HG03108 (cell line): Measurements from ENCODE around the gene DIS3L.
"Not testable (repeated sequence)": the region's sequence is repeated elsewhere in the genome, so short reads cannot be mapped to it uniquely, and the experiment has no call there.

Experiments used
- ATAC-seq: cut with Tn5 transposase; IDR thresholded peaks from one replicate; pipeline ENCODE4 v1.9.1; 2021; ENCODE audit warnings: moderate library complexity; ENCODE audit not compliant: unreplicated experiment

Gene DIS3L

DNA sequence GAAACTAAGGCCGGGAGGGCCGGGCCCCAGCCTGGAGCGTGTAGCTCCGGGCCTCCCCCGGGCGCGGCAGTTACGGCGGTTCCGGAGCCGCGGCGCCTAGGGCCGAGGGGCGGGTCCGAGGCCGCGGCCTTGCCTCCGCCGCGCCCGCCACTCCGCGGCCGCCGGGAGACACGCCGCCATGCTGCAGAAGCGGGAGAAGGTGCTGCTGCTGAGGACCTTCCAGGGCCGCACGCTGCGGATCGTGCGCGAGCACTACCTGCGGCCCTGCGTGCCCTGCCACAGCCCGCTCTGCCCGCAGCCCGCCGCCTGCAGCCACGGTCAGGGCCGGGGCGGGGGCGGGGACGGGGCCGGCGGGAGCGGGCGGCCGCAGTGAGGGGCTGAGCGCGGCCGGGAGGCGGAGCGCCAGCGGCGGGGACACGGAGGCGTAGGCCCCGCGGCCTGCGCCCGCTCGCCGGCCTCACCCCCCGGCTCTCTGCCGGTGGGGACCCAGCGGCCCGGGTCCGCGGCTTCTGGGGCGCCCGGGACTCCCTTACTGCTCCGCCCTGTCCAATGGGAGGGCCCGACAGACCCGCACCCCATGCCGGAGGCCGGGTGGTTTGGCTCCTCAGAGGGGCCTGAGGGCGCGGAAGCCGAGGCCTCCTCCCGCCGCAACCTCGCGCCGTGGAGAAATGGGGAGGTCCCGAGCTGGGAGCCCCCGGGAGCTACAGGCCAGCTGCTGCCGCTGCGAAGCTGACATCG lies at the start of gene DIS3L:
Gene DIS3L (plus strand): TSS at position 150 of the 738 bp plus-strand sequence. CDS start 29 bp downstream, at position 179.
- peak; percentile 69 for ATAC-seq

DNA sequence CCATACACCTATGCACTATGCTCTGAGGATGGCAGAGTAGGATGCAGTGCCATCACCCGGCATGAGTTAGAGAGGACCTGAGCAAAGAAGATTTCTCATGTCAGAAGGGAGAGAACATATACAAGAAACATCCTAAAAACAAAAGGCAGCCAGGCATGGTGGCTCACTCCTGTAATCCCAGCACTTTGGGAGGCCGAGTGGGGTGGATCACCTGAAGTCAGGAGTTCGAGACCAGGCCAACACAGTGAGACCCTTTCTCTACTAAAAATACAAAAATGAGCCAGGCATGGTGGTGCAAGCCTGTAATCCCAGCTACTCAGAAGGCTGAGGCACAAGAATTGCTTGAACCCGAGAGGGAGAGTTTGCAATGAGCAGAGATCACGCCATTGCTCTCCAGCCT lies 47.5 kb upstream of the DIS3L start:
- ATAC-seq: not testable (repeated sequence)

DNA sequence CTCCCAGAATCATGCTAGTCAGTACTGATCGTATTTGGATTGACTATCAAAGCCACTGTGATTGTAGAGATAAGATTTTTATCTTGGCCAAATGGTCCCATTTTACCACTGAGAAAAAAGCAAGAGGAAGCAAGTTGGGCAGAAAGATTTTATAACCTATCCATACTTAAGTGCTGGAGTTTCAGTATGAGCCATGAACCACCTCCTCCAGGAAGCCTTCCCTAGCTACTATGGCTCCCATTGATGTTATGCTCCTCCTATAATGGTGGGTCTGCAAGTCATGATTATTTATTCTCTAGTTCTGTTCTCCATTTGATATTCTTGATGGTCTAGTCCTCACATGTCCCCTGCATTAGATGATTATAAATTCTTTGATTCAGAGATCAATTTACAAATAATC lies 46.4 kb upstream of the DIS3L start:
- ATAC-seq: no peak

DNA sequence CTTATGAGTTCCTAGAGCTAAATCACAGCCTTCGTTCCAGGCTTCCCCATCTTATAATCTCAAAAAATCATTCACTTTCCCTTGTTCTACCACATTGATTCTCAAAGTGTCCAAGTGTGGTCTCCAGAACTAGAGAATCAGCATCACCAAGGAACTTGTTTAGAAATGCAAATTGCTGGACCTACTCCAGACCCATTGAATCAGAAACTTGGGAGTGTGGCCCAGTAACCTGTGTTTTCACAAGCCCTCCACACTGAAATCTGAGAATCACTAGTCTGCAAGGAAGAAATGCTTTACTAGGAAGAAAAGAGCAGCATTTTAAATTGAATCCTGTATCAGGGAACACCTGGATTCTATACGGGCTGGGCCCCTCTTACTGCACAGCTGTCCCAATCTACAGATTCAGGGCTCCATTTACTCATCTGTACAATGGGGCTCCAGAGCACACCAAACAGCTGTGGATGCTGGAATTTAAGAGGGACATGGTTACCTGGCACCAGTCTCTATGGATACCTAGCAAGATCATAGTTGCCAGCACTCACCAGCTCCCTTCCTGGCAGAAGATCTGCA lies 43.7 kb upstream of the DIS3L start:
- no peak for ATAC-seq

DNA sequence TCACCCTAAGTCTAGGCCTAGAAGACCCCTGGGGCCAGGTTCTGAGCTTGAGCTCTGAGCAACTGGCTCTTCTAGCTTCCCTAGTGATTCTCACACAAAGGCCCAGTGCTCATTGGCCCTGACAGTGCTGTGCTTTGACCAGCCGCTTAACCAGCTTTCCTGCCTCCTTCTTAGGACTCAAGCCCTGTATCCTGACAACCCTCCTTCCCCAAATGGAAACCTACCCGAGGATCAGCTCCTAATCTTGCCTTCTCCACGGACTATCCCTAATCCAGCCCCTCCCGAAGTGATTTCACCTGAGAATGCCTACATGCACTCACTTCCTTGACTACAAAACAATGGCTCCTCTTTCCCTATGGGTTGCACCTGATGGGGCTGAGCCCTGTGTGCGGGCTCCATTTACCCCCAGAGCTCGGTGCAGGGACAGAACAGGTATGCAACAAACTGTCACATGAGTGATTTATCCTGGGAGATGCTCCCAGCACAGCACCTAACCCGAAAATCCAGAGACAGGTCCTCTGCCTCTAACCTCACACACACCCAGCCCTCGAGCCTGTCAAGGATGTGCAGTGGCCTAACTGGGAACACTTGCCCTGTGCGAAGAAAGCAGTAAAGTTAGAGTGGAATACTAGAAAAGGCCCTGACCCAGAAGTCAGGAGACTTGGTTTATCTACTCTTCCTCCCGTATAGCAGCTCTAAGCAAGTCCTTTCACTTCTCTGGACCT lies 42.1 kb upstream of the DIS3L start:
- ATAC-seq: no peak

DNA sequence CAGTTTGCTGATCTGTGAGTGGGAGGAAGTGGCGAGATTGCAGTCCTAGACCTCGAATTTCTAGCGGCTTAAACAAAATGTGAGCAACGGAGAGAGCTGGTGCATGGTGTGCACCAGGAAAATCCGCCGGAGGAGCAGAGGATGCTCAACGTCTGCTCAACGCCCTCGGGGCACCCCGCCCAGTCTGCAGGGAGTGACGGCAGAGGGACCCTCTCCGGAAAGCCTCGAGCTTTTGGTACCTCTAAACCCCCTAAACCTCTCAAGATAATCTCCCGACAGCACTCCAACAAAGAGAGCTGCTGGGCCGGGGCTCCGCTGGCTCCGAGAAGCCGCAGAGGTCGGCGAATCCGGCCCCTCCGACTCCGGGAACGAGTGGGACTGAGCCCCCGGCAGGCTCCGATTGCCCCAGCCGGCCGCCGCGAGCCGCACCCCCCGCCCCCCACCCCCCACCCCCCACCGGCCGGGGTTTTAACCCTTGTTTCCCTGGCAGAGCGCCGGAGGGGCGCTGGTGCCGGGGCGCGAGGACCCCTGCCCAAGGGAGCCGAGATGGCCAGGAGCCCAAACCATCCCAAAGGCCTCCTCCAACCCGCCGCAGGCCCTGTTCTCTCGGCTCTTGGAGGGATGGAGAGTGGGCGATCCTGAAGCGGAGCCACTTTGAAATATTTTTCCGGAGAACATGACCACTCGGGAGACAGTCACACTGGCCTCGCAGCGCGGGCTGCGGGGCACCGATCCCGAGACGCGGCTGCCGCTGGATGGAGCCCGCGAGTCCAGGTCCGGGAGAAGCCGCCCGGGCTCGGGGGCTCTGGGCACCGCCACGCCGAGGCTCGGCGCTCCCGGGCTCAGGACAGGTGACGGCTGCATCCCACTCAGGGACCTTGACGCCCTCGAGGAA lies 41.3 kb upstream of the DIS3L start:
- no peak for ATAC-seq

DNA sequence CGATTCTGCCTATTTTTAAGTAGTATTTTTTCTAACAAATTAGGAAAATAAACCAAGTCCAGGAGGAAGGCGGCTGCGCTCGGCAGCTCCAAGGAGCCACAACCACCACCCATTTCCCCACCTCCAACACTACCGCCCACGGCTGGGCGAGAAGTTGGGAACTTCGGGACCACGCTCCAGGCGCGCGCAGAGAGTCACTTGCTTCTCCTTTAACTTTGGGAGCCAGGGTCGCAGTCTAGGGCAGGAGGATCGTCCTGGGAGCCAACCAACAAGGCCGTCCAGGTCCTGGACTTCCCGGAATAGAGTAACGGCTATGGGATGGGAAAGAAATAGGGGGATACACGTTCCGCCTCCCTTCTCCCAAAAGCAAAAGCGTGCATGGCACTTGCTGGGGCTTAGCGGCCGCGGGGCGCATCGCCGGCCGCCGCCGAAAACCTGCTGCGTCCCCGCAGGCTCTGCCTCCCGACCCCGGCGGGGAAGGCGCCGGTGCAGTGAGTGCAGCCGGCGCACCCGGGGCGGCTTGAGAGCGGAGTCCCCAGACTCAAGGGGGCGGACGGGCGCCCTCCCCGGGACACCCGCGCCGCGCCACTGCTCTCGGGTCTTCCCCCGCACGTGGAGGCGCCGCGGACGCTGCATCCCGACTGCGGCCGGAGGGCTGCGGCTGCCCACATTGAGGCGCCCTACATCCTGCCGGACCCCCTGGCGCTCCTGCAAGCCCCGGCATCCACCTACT lies 40.5 kb upstream of the DIS3L start:
- no peak for ATAC-seq

DNA sequence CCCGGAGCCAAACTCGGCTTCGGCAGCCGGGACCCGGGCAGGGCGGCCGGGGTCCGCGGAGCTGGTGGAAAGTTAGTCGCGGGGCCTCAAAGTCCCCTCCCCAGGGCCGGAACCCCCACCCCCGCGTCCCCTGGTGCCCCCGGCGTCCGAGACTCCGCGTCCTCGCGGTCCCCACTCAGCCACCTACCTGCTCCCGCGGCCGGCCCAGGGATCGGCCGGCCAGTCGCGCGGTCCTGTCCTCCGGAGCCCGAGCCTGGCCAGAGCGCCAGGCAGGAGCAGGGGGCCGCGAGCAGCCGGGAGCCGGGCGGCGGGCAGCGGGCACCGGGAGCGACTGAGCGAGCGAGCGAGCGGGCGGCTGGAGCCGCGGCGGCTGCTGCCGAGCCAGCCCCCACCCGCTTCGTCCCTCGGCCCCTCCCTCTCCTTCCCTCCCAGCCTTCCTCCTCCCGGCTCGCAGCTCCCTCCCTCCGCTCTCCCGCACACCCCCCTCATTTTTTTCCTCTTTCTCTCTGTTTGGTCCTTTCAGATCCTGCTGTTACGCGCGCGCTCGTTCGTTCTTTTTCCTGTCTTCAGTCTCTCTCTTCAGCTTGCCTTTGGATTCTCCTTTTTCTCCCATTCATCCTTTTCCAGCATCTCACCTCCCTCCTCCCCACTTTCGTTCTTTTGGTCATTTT lies 39.8 kb upstream of the DIS3L start, which contains the start of gene MEGF11:
Gene MEGF11 (minus strand): TSS at position 333 of the 671 bp plus-strand sequence. CDS start 125,347 bp downstream, outside the sequence.
- ATAC-seq: no peak

DNA sequence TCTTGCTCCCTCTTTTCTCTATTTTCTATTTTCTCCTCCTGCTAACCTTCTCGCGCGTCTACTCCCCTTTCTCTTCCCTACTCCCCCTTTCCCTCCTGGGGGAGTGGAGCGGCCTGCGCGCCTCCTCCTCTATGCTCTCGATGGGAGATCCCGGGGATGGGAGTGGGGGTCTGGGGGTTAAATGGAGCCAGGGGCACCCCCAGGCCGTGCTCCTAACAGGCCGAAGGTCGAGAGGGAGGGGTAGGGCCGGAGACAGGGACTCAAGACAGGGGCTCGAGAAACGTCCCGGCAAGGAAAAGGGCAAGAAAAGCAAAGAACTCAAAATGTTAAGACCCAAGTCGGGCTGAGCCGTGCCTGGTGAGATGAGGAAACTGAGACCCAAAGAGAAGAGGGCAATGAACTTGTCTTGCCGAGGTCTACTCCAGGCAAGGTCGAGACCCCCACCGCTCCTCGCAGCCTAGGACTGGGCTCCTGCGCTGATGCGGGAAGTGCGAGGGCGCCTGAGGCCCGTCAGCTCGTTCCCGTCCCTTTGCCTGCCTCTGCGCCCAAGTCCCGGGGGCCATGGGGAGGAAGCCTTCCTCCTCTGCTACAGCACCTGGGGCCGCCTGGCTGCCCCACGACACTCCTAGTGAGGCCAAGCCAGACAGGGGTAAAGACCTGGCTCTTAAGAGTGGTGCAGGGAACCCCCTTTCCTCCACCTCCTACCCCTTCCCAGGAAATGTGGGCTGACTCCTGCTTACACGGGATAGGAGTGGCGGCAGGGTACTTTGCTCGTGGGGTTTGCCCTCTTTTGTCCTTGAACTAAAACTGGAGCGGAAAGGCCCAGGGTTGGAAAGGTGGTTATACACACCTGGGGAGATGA lies 39.0 kb upstream of the DIS3L start:
- ATAC-seq: no peak

DNA sequence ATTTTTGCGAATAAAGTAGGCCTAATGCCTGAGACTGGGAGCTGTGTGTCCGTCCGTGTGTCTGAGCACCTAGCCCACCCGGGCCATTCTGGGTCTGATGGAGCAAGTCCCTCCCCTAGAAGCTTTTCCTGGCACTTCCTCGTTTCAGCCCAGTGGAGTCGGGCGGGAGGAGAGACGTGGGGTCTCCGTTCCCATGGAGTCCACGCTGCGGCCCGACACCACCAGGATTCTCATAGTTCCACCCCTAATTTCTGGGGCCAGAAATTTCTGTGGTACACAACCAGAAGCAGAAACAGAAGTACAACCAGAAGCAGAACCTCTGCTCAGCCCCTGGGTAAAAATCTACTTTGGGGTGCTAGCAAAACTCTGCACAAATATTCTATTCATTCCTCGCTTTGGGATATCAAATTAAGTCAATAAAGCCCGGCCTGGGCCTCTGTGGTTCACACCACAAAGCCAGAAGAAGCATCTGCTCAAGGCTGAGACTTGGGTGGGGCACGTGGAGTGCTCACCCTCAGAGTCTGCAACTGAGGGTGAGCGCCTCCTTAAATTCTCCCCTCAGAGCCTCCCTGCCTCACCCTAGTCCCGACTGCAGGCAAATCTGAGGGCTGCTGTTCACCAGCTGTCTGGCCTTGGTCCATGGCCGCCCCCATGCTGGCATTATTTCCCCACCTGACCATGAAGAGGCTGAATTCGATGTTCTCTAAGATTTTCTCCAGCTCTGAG lies 38.3 kb upstream of the DIS3L start:
- no peak for ATAC-seq

DNA sequence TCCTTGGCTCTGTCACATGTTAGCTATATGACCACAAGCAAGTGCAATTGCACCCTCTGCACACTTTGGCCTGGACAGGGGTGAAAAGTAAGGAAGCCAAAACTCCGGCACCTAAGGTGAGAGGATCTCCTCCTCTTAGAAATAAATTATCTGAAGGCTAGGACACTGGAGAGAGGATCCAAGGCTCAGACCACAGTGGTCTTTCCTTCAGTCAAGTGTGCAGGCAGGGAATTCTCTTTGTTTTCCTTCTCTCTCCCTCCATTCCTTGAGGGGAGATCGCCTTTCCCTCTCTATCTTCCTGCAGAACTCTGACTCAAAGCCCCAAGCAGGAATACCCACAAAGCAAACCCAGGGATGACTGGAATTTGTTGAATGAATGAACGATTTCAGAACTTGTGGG lies 36.7 kb upstream of the DIS3L start:
- ATAC-seq: no peak

DNA sequence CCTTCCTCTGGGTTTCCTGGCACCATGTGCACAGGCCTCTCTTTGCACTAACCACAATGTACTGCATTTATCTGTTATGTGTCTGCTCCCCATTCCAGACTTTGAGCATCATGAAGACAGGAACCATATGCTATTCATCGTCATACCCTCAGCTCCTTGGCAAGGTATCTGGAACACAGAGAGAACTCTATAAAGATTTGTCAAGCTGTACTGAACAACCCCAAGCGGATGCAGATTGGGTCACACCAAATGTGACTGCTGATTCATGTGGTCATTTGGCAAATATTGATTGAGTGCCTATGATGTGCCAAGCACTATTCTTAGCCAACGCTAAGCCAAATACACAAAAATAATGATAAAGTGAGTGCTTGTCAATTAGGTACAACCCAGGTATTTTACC lies 32.3 kb upstream of the DIS3L start:
- ATAC-seq: no peak

DNA sequence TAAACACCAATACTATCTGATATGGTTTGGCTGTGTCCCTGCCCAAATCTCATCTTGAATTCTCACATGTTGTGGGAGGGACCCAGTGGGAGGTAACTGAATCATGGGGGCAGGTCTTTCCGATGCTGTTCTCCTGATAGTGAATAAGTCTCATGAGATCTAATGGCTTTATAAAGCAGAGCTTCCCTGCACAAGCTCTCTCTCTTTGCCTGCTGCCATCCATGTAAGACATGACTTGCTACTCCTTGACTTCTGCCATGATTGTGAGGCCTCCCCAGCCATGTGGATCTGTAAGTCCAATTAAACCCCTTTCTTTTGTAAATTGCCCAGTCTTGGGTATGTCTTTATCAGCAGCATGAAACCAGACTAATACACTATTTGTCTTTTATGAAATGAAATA lies 30.5 kb upstream of the DIS3L start:
- ATAC-seq: not testable (repeated sequence)

DNA sequence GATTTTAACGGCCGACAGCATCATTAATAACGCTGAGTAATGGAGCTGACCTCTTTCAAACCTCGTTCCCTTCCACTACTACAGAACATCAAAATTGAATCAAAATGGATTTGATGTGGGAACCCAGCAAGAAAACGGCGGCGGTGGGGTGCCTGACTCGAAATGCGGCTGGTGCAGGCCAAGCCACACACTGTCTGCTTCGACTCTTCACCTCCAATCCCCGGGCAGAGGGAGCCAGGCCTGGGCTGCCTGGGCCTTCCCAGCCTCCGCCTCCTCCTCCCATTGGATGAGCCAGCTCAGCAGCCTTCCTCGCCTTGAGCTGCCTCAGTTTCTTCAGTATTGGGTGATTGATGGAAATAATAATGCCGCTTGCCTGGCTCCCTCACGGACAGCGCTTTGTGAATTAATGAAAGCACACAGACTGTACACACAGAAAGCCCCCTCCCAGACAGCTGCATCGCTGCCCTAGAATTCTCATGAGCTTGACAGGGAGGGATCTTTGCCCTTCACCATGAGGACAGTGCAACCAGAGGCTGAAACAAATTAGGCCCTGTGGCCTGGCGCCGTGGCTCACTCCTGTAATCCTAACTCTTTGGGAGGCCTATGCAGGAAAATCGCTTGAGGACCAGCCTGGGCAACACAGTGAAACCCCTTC lies 28.4 kb upstream of the DIS3L start:
- ATAC-seq: no peak

DNA sequence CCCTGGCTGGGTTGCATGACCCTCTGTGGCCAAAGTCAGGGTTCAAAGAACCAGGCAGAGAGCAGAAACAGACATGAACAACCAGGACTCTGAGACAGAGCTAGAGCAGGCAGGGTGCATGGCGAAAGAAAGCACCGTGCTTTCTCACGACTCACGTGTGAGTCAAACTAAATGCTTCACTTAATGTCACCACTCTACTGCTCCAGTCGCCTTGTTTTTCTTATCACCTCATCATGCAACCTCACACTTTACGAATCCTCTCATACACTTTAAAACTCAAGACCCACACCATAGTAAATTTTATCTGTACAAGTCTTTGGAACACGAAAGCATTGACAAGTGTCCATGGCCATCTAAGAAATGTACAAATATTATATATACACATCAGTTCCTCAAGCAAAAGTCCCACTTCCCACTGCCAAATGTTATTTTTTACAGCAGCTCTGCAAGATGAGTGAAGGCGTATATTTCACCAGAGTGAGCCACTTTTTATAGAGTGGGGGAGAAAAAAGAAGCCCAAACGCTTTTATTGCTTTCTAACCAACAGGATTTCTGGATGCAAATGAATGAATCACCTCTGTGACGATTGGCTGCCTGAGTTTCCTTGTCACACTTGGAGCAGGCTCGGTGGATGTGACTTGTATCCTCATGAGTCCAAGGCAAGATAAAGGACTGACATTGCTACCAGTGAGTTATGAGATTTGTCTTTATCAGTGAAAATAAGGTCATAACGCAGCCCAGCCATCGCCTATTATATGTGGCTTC lies 23.9 kb upstream of the DIS3L start:
- no peak for ATAC-seq

DNA sequence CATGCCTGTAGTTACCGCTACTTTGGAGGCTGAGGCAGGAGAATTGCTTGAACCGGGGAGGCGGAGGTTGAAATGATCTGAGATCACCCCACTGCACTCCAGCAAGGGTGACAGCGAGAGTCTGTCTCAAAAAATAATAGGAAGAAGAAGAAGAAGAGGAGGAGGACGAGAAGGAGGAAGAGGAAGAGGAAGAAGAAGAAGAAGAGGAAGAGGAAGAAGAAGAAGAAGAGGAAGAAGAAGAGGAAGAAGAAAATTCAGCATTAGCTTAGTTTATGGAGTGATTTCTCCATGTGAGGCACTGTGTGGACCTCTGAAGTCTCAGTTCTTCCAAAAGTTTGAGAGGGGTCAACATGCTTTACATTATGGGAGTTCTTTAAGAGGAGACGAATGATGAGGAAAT lies 22.4 kb upstream of the DIS3L start:
- no peak for ATAC-seq

DNA sequence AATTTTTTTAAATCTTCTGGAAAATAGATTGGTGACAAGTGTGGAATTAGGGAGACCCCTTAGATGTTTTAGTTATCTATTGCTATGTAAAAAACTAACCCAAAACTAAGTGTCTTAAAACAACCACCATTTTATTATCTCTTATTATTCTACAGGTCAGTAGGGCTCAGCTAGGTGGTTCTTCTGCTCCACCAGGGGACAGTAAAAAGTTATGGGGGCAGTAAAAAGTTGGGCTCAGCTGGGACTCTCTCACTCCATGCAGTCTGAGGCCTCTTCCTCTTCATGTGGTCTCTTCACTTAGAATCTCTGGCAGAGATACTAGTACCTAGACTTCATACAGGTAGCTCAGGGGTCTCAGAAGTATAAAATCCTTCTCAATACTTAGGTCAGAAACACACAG lies 18.0 kb upstream of the DIS3L start:
- ATAC-seq: no peak
